ENCODE measurements around the gene KRTAP13-3.
A peak's percentile ranks its signal among the peaks of the same experiment; 100 is the strongest.

KRTAP13-3 gene

GRCh38 chr21:30425826-30426225 is at the start of gene KRTAP13-3:
Gene KRTAP13-3, minus strand, starts transcription at chr21:30425926. Its CDS starts 14 bp downstream, at chr21:30425912.
- Histone ChIP-seq H3K4me2 (ENCODE audit: low read length) (no peak within 1 kb of the TSS), H3K36me3 (ENCODE audit: control insufficient read depth, low read length) (no peaks in the 10 kb centered on the region), H3K4me1 (ENCODE audit: control insufficient read depth, low read length) (no peaks in the 10 kb centered on the region), H3K9me3 (ENCODE audit: control insufficient read depth, insufficient read depth, low read length) (no peaks in the 10 kb centered on the region), H4K20me1 (ENCODE audit: control insufficient read depth, insufficient read depth, low read depth, low read length) (no peaks in the 10 kb centered on the region), H3K79me2 (ENCODE audit: control insufficient read depth, low read length) (no peaks in the 10 kb centered on the region), H3K9me2 (replicated peaks; ENCODE audit: control insufficient read depth, low read length) (no peaks in the 10 kb centered on the region), H3K27ac (ENCODE audit: low read depth, low read length) (no peak within 1 kb of the TSS), H3K27me3 (ENCODE audit: control insufficient read depth, low read length) (no peaks in the 10 kb centered on the region), H3K4me3 (ENCODE audit: low read length) (no peak within 1 kb of the TSS), H3F3A (ENCODE audit: control insufficient read depth, insufficient read depth) (no peaks in the 10 kb centered on the region)
- no peak for TF ChIP-seq EZH2phosphoT487 (IDR thresholded peaks at IDR 0.05; ENCODE audit: borderline replicate concordance, low read length)
- TF ChIP-seq, protein P1, sequence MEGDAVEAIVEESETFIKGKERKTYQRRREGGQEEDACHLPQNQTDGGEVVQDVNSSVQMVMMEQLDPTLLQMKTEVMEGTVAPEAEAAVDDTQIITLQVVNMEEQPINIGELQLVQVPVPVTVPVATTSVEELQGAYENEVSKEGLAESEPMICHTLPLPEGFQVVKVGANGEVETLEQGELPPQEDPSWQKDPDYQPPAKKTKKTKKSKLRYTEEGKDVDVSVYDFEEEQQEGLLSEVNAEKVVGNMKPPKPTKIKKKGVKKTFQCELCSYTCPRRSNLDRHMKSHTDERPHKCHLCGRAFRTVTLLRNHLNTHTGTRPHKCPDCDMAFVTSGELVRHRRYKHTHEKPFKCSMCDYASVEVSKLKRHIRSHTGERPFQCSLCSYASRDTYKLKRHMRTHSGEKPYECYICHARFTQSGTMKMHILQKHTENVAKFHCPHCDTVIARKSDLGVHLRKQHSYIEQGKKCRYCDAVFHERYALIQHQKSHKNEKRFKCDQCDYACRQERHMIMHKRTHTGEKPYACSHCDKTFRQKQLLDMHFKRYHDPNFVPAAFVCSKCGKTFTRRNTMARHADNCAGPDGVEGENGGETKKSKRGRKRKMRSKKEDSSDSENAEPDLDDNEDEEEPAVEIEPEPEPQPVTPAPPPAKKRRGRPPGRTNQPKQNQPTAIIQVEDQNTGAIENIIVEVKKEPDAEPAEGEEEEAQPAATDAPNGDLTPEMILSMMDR (IDR thresholded peaks at IDR 0.05; ENCODE audit: low read depth, low read length, poor library complexity, severe bottlenecking), result no peak

GRCh38 chr21:30468900-30469714 is 43.4 kb upstream of the KRTAP13-3 start:
- H3K4me2 ChIP-seq (ENCODE audit: low read length), result no peak overlapping the region
- no peaks in the 10 kb centered on the region for H3K36me3 ChIP-seq (ENCODE audit: control insufficient read depth, low read length)
- no peak for TF ChIP-seq EZH2phosphoT487 (IDR thresholded peaks at IDR 0.05; ENCODE audit: borderline replicate concordance, low read length)
- TF ChIP-seq, protein P1 (IDR thresholded peaks at IDR 0.05; ENCODE audit: low read depth, low read length, poor library complexity, severe bottlenecking), result no peak
- H4K20me1 ChIP-seq (ENCODE audit: control insufficient read depth, insufficient read depth, low read depth, low read length), result no peaks in the 10 kb centered on the region
- H3K9me2 ChIP-seq (replicated peaks; ENCODE audit: control insufficient read depth, low read length), result no peaks in the 10 kb centered on the region
- no peak overlapping the region for H3K4me3 ChIP-seq (ENCODE audit: low read length)
- no peaks in the 10 kb centered on the region for H3F3A ChIP-seq (ENCODE audit: control insufficient read depth, insufficient read depth)
- H3K9me3 ChIP-seq (ENCODE audit: control insufficient read depth, insufficient read depth, low read length), result no peaks in the 10 kb centered on the region
- H3K27me3 ChIP-seq (ENCODE audit: control insufficient read depth, low read length), result no peaks in the 10 kb centered on the region
- no peaks in the 10 kb centered on the region for H3K79me2 ChIP-seq (ENCODE audit: control insufficient read depth, low read length)
- no peak overlapping the region for H3K27ac ChIP-seq (ENCODE audit: low read depth, low read length)
- H3K4me1 ChIP-seq (ENCODE audit: control insufficient read depth, low read length), result no peaks in the 10 kb centered on the region

DNA sequence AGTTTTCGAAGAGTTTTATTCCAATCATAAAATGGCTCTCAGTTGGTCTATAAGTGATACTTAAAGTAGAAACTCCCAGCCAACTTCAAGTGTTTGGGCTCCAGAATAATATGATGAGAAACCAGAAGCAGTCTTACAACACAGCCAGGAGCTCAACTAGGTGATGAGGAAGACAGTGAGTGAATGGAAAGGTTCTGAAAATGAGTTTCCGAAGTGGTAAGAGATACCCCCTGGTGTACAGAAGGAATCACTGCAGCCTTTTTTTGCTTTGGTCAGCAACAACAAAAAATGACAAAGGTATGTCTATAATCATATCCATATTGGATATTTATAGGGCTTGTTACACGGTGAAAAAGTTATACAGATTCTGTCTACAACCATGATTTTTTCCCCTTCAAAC is 38.0 kb upstream of the KRTAP13-3 start:
- Histone ChIP-seq H3K27me3 (ENCODE audit: control insufficient read depth, low read length) (no peaks in the 10 kb centered on the region), H3F3A (ENCODE audit: control insufficient read depth, insufficient read depth) (no peaks in the 10 kb centered on the region), H3K9me3 (ENCODE audit: control insufficient read depth, insufficient read depth, low read length) (no peaks in the 10 kb centered on the region), H3K27ac (ENCODE audit: low read depth, low read length) (no peak overlapping the region), H3K79me2 (ENCODE audit: control insufficient read depth, low read length) (no peaks in the 10 kb centered on the region), H3K4me1 (ENCODE audit: control insufficient read depth, low read length) (no peaks in the 10 kb centered on the region), H3K9me2 (replicated peaks; ENCODE audit: control insufficient read depth, low read length) (no peaks in the 10 kb centered on the region), H3K4me3 (ENCODE audit: low read length) (no peak overlapping the region), H3K36me3 (ENCODE audit: control insufficient read depth, low read length) (no peaks in the 10 kb centered on the region), H3K4me2 (ENCODE audit: low read length) (no peak overlapping the region), H4K20me1 (ENCODE audit: control insufficient read depth, insufficient read depth, low read depth, low read length) (no peaks in the 10 kb centered on the region)
- TF ChIP-seq, protein P1 (IDR thresholded peaks at IDR 0.05; ENCODE audit: low read depth, low read length, poor library complexity, severe bottlenecking), result peak; percentile 36
- TF ChIP-seq EZH2phosphoT487 (IDR thresholded peaks at IDR 0.05; ENCODE audit: borderline replicate concordance, low read length), result no peak

All from DOHH2 (cell line).